GM10266 (cell line): ENCODE results near the gene PDE1A.

Source experiments
- DNase-seq: peaks from one replicate; pipeline ENCODE4 v3.0.0; 2012; ENCODE audit errors: extremely low spot score
- TF ChIP-seq, protein P1 (sequence below): IDR thresholded peaks from 2 replicates; pipeline ENCODE4 v1.5.1; 2012; ENCODE audit warnings: mild to moderate bottlenecking, low read depth; ENCODE audit not compliant: control insufficient read depth, insufficient read depth; ENCODE audit errors: missing control alignments

The PDE1A gene

DNA sequence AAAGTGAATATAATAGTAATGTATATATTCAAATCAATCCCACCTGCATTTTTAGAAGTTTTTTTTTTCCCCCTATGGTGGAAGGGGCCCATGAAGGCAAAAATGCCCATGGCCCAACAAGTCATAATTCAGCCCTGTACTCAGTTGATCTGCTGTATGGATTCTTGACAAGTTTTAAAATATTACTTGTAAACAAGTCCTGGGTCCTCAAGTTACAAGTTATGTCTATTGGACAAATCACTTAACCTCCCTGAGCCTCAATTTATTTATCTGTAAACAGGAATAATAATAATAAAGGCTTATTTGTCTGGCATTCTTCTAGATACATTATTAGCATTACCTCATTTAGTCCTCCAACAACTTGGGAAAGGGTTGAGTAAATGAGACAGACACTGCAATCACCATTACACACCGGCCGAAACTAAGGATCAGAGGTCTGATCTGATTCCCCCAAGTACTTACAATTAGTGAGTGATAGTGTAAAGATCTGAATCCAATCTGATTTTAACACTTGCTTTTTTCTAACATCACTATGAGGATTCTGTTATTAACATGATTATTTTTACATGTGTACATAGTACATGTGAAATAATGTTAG lies 66.1 kb downstream of the PDE1A start:
- DNase-seq: no peak
- TF ChIP-seq, protein P1, sequence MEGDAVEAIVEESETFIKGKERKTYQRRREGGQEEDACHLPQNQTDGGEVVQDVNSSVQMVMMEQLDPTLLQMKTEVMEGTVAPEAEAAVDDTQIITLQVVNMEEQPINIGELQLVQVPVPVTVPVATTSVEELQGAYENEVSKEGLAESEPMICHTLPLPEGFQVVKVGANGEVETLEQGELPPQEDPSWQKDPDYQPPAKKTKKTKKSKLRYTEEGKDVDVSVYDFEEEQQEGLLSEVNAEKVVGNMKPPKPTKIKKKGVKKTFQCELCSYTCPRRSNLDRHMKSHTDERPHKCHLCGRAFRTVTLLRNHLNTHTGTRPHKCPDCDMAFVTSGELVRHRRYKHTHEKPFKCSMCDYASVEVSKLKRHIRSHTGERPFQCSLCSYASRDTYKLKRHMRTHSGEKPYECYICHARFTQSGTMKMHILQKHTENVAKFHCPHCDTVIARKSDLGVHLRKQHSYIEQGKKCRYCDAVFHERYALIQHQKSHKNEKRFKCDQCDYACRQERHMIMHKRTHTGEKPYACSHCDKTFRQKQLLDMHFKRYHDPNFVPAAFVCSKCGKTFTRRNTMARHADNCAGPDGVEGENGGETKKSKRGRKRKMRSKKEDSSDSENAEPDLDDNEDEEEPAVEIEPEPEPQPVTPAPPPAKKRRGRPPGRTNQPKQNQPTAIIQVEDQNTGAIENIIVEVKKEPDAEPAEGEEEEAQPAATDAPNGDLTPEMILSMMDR: no peak

DNA sequence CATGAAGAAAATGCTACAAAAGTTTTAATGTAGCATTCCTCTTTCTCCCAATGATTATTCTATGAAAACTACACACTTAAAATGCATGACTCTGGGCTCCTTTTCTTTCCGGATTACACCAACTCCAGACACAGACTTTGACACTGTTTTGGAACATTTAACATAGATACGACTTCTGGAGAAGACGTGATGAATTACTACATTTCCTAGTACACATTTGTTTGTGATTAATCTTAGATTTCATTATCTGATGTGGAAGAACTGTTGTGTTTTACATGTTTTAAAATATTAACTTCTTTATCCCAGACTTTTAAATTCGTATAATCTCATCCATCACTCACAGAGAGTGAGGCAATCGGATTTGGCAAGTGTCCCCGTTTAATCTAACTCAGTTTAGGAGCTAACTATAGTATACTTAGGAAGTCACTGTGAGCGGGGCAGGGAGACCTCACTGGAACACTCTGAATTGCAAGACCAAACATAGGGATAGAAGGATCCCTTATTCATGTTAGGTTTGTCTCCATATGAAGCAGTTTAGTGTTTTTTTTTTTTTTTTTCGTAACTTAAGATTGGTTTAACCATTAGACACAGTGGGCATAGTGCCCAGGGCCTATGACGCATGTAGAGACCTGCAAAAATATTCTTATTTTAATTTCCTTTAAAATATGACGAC lies 66.7 kb downstream of the PDE1A start:
- no peak for DNase-seq
- TF ChIP-seq, protein P1: no peak

DNA sequence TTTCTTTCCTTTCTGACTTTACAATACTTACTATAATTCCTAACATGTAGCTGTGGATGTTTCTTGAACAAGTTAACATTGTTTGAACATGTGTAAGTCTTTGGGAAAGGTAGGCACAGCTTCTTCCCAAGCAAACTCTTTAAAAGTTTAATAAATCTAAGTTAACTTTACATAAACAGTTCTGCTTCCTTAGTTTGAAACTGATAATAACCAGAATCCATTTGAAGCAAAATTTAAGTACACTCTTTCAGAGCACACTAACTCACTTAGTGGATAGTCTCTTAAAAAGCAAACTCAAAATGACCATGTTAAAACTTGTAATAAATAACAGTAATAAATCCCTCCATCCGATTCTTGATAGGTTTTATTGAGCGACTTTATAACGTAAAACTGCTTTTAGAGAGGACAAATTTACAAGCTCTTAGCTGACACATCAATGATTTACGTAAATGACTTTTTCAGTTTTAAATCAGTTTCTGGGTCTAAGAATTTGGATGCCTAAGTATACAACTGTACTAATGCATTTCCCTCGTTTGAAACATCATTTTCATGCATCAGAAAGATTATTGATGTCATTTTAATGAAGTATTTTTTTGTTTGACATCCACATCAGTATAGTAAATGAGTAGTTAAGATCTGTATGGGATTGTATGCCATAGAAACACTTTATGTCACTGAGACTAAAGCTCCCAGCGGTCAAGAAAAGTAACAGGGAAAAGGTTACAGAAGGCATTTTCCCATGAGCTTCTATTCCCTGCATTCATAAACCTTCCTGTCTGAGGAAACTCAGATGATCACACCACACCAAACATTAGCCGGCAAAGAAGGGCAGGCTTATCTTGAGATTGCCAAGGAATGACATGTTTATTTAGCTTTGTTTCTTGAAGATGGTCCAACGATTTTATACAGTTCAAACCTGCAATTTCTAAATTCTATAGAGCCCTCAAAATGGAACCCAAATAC lies 67.5 kb downstream of the PDE1A start:
- TF ChIP-seq, protein P1: no peak
- DNase-seq: no peak

DNA sequence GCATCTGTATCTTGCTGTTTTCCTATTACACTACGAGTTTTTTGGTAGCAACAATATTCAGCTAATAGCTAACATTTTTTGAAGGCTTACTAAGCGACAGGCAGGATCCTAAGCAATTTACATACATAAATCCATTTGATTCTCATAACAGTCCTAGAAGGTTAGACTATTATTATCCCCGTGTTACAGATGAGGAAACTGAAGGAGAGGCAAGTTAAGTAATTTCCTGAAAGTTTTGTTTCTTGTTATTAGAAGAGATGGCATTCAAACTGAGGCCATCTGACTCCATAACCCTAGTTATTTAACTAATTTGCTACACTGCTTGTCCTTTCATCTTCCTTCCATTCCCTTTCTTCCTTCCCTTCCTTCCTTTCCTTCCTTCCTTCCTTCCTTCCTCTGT lies 68.2 kb downstream of the PDE1A start:
- TF ChIP-seq, protein P1: no peak
- DNase-seq: no peak

DNA sequence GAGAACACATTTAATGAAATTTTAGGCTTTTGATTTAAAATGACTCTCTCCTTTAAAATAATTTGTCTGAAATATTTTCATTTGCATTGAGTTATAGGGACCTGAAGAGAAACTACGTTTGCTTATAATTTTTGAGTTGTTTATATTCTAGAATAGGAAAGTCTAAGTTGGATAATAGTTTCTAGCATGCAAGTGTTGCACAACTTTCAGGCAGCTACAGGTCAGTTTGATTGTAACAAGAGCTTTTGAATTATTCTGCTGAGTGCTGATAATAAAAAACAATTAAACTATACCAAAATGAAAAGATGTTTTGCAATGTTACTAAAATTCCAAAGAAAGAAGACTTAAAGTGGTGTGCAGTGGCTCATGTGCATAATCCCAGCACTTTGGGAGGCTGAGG lies 71.0 kb downstream of the PDE1A start:
- TF ChIP-seq, protein P1: no peak
- no peak for DNase-seq

DNA sequence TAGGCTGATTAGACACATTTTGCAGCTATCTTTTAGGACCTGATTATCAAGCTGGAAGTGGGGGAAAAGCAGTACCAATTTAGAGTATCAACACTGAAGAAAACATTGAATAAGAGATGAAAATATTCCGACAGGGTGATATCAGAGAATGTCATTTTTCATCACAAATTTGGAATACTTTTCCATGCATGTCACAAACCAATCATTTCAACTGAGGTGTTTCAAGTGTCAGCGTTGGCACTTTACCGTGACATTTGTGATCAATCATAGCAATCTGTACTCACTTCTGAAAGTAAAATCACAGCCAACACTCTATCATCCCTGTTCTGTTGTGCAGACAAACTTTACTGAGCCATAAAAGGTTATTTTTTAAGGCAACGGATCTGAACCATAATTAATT lies 75.4 kb downstream of the PDE1A start:
- no peak for DNase-seq
- TF ChIP-seq, protein P1: no peak
